ENCODE measurements around the gene IGSF8.

GRCh38 chr1:160071289-160071688 lies 27.1 kb downstream of the IGSF8 start:
- no peak for TF ChIP-seq CTCF (IDR thresholded peaks at IDR 0.05; ENCODE audit: extremely low read depth in 1 of 2, insufficient read depth in 1 of 2, low read depth in 1 of 2, low read length in 2 of 2)
- TF ChIP-seq POLR2AphosphoS5 (IDR thresholded peaks at IDR 0.05; ENCODE audit: insufficient read depth, low read depth, low read length) = no peak
- TF ChIP-seq POLR2A (IDR thresholded peaks at IDR 0.05; ENCODE audit: low read depth, low read length) = no peak
- TF ChIP-seq MAX (IDR thresholded peaks at IDR 0.05; ENCODE audit: insufficient read depth, insufficient read length) = no peak
